Measurements from ENCODE around the gene KASH5.

GRCh38 chr19:49443366-49444099 is 55.5 kb downstream of the KASH5 start:
- TF ChIP-seq POLR2A (IDR thresholded peaks at IDR 0.05) (no peak), CTCF (IDR thresholded peaks at IDR 0.05) (peak; percentile 73 to 95 (median 88))

Data from esophagus squamous epithelium (tissue), 4 donors.